Activated T-cell treated with anti-CD3 and anti-CD28 coated beads for 48 hours (primary cell): ENCODE measurements around the gene KCNJ10.

Source experiments
- DNase-seq: peaks from one replicate; pipeline ENCODE4 v3.0.0-alpha.2; 2020; ENCODE audit warnings: low read depth

The KCNJ10 gene

GRCh38 chr1:159962176-159962575 is 107.8 kb downstream of the KCNJ10 start:
- no peak for DNase-seq

GRCh38 chr1:159961636-159962035 is 108.3 kb downstream of the KCNJ10 start:
- DNase-seq, result no peak

GRCh38 chr1:159960721-159961381 is 109.1 kb downstream of the KCNJ10 start:
- no peak for DNase-seq

- no peak for DNase-seq
Measured at GRCh38 chr1:159959451-159959850, 110.5 kb downstream of the KCNJ10 start.

- DNase-seq, result no peak
Measured at GRCh38 chr1:159958719-159959380, 111.1 kb downstream of the KCNJ10 start.

GRCh38 chr1:159957824-159958268 is 112.1 kb downstream of the KCNJ10 start:
- no peak for DNase-seq

GRCh38 chr1:159955456-159955855 is 114.5 kb downstream of the KCNJ10 start:
- no peak for DNase-seq

GRCh38 chr1:159953536-159954515 is 116.1 kb downstream of the KCNJ10 start, which contains the start of gene SLAMF9:
TSS of gene SLAMF9 (minus strand) at chr1:159954237. CDS start at chr1:159954137, 100 bp downstream.
- DNase-seq, result no peak

GRCh38 chr1:159952932-159953331 is 117.0 kb downstream of the KCNJ10 start:
- DNase-seq, result no peak

- DNase-seq, result no peak
Measured at GRCh38 chr1:159951551-159951950, 118.4 kb downstream of the KCNJ10 start.

GRCh38 chr1:159951016-159951415 is 118.9 kb downstream of the KCNJ10 start:
- no peak for DNase-seq

GRCh38 chr1:159949981-159950381 is 120.0 kb downstream of the KCNJ10 start:
- DNase-seq, result no peak

- DNase-seq, result no peak
Measured at GRCh38 chr1:159949123-159949522, 120.8 kb downstream of the KCNJ10 start.
